ENCODE results near the gene KIAA1614.

The KIAA1614 gene

GRCh38 chr1:180924939-180925338 lies 12.2 kb downstream of the KIAA1614 start:
- DNase-seq (ENCODE audit: low read depth): no peak

DNA sequence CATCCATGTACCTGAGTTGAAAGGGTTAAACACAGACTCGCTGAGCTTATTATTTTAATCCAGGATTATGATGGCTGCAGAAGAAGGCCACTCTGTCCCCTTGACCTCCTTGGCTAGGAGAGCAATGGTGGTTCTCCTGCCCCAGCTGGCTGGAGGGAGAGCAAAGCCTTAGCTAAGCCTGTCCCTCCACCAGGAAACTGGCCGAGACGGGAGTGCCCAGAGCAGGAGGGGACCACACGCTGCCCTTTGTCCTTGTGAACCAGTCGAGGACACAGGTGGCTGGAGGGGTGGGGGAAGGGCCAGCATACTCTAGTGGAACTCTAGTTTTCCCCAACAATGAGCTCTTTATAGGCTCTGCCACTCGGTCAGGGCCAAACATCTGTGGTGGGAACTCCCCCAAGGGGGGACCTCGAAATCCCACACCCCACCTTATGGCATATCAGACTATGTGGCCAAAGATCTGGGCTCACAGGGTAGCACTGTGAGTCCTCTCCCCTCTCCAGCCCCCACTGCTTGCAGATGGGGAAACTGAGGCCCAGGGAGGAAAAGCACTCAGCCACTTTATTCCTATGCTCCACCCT lies 12.9 kb downstream of the KIAA1614 start:
- DNase-seq (ENCODE audit: low read depth): no peak

GRCh38 chr1:180926164-180926981 lies 13.7 kb downstream of the KIAA1614 start:
- DNase-seq (ENCODE audit: low read depth): no peak

- no peak for DNase-seq (ENCODE audit: low read depth)
Observed at GRCh38 chr1:180927348-180927747, 14.7 kb downstream of the KIAA1614 start.

DNA sequence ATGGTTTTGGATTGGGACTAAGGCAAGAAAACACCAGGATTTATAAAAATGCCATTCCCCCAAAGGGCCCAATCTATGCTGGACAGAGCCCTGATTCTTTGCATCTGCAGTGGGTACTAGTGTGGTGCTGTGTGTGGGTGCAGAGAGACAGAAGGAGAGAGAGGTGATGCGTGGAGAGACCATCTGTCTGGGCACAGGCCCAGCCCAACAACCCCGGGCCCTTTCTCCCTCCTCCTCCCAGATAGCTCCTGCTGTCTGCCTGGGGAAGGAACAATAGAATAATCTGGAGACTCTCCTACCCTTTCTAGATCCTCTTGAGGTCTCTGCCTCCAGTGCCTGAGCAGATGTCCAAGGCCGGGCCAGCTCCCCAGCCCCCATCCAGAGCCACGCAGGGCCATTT lies 15.1 kb downstream of the KIAA1614 start:
- no peak for DNase-seq (ENCODE audit: low read depth)

GRCh38 chr1:180928331-180929230 lies 15.9 kb downstream of the KIAA1614 start:
- DNase-seq (ENCODE audit: low read depth): no peak

DNA sequence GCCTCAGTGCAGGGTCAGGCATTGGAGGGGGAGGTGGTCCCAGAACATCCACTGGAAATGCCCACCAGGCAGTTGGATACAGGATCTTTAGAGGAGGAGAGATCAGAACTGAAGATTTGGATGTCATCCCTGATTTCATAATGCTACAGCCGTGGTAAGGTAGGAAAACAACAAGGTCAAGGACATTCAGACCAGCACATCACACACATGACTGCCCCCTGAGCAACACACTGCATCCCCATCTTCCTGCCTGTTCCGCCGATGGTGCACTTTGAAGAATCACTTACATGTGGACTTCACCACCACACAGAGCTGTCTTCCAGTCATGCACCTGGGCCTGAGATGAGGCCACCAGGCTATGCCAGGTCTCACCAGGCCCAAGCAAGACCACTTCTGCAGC lies 16.7 kb downstream of the KIAA1614 start:
- no peak for DNase-seq (ENCODE audit: low read depth)

DNA sequence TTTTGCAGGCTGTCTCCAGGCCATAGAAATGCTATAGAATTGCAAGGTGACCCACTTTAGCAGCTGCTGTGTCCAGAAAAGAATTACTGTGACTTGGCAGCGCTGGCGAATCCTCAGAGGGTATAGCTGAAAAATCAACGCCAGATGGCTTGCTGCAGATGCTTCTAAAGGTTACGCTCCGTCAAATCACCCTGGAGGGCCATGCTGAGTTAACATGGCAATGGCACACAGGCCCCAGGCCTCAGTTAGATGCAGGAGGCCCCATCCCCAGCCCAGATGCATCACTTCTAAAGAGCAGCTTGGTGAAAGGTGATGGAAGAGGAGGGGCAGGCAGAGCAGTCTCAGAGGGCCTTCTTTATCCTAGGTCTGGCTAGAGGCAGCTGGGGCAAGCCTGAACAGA lies 18.0 kb downstream of the KIAA1614 start:
- DNase-seq (ENCODE audit: low read depth): no peak

DNA sequence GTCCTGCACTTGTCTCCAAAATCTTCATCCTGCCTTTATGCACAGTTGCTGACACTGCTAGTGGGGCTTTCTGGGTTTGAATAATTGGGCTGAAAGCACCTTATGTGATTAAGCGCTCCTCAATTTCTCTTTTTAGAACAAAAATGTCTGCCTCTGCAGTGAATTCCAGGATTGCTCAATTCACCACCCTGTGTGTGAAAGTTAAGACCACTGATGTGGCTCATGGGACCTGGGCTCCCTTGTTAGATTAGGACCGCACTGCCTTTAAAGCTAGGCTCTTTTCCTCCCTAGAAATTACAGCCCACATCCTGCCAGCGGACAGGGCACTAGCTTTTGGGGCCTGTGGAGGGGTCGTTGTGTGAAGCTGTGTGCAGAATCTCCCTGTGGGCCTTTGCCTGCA lies 18.8 kb downstream of the KIAA1614 start:
- DNase-seq (ENCODE audit: low read depth): no peak

- no peak for DNase-seq (ENCODE audit: low read depth)
Observed at GRCh38 chr1:180932378-180932777, 19.7 kb downstream of the KIAA1614 start.

GRCh38 chr1:180933141-180933540 lies 20.4 kb downstream of the KIAA1614 start:
- DNase-seq (ENCODE audit: low read depth): no peak

DNA sequence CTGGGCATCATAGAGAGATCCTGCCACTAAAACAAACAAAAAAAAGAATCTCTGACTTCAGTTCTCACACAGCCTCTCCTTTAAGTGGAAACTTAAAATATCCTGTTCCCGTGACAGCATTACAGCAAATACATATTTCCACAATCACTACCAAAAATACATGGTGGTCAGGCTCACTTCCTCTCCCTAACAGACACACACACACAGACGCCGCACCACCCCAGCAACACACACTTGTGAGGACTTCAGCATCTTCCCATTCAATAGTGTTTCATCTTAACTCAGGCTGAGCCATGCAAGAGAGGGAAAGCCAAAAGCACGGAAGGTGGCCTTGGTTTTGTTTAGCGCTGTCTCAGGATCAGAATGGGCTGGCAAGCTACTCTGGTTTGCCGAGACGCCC lies 21.9 kb downstream of the KIAA1614 start:
- DNase-seq (ENCODE audit: low read depth): no peak

- DNase-seq (ENCODE audit: low read depth): no peak
Observed at GRCh38 chr1:180935326-180936109, 22.8 kb downstream of the KIAA1614 start.

DNA sequence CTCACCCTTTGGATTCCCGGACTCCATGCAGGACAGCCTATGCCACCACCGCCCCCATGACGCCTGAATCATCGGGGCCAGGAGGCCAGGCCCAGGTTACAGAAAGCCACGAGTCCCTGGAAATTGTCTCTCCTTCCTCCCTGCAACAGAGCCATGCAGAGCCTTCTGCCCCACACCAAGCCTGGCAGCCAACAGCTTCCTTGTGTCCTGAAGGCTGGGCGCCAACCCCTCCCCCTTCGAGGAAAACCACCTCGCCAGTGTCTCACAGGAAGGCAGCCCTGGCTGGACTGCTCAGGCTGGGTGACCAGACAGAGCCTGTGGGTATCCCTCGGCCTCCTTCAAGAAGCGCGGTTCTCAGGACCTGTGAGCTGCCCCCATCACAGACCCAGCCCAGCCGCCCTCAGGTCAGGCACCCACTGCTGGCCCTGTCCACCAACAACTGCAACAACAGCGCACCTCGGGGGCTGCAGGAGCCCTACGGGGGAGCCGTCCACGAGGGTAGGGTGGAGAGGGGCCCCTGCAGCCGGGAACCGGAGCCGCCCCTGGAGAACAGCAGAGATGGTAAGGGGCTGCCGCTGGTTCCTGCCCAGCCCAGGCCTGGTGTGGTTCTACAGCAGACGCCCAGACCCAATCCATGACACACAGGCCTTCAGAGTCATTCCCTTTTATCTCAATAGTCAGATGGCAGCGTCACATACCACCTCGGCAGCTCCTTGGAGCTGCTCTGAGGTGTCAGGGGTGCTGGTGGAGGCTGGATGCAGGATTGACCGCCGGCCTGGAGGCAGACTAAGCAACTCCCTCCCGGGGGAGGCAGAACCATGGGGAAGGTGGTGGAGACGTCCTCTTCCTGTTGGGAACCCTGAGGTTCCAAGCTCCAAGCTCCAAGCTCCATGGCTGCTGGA lies 23.7 kb downstream of the KIAA1614 start:
- no peak for DNase-seq (ENCODE audit: low read depth)

GRCh38 chr1:180937012-180937372 lies 24.3 kb downstream of the KIAA1614 start:
- no peak for DNase-seq (ENCODE audit: low read depth)

GRCh38 chr1:180937624-180938225 lies 25.0 kb downstream of the KIAA1614 start:
- no peak for DNase-seq (ENCODE audit: low read depth)

DNA sequence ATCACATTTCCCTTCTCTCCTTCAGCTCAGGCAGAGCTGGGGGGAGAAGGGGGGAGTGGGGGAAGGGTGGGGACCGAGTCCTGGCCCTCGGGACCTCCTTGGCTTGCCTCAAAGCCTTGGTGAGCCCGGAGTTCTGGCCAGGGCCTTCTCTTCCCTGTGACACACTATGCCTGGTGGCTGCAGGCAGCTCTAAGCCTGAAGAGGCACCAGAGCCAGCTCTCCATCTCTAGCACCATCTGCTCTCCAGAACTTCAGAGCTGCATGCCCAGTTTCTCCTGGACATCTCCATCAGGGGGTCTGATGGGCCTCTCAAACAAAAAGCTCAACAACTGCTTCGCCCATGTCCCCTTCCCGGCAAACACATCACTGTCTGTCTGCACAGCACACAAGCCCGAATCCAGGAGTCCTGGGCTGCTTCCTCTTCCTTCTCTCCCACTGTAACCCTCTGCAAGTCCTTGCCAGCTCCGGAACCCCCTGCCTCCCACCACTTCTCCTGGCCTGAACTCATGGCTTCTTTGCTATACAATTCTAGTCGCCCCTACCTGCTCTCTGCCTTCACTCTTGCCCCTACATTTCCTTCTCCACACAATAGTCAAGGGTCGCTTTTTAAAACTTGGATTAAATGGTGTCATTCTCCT lies 26.5 kb downstream of the KIAA1614 start:
- DNase-seq (ENCODE audit: low read depth): no peak

DNA sequence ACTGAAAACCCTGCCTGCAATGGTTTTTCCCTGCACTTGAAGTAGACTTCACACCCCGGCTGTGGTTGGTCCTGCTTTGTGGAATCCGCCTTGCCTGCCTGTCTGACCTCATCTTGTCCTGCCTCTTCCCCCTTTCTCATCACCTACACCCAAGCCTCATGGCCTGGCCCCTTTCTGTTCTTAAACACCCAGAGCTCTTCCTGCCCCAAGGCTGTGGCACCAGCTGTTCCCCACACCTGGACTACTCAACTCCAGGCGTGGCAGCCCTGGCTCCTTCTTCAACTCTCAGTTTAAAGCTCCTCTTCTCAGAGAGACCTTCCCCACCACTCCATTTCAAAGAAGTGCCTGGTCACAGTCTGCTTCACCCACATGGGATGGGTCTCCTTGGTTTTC lies 27.0 kb downstream of the KIAA1614 start:
- no peak for DNase-seq (ENCODE audit: low read depth)

DNA sequence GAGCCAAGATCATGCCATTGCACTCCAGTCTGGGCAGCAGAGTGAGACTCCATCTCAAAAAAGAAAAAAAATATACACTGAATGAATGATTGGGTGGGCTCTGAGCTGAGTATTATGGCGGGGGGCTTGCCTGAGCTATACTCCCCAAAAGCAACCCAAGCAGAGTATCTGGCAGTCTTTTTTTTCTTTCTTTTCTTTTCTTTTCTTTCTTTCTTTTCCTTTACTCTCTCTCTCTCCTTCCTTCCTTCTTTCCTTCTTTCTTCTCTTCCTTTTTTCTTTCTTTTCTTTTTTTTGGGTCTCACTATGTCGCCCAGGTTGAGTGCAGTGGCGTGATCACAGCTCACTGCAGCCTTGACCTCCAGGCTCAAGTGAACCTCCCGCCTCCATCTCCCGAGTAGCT lies 27.7 kb downstream of the KIAA1614 start:
- no peak for DNase-seq (ENCODE audit: low read depth)
